Esophagus squamous epithelium (tissue), 4 donors: ENCODE data around the gene MED16.

Experiments used
- POLR2A ChIP-seq, 4 donors: fragments of 450-650 bp; IDR thresholded peaks; one replicate each; pipeline ENCODE4 v1.6.1; 2017; ENCODE audit warnings: antibody characterized with exemption in 4 of 4, mild to moderate bottlenecking in 4 of 4, moderate library complexity in 3 of 4
- TF ChIP-seq, protein P1 (sequence below), 6 experiments: fragments of 450-650 bp in 4 of 6; fragments of 200-600 bp in 2 of 6; sonication (generic) in 2 of 6; IDR thresholded peaks; one replicate each; pipeline ENCODE4 v1.5.1; 2016 to 2019; ENCODE audit warnings: antibody characterized with exemption in 6 of 6, mild to moderate bottlenecking in 4 of 6, moderate library complexity in 4 of 6

DNA sequence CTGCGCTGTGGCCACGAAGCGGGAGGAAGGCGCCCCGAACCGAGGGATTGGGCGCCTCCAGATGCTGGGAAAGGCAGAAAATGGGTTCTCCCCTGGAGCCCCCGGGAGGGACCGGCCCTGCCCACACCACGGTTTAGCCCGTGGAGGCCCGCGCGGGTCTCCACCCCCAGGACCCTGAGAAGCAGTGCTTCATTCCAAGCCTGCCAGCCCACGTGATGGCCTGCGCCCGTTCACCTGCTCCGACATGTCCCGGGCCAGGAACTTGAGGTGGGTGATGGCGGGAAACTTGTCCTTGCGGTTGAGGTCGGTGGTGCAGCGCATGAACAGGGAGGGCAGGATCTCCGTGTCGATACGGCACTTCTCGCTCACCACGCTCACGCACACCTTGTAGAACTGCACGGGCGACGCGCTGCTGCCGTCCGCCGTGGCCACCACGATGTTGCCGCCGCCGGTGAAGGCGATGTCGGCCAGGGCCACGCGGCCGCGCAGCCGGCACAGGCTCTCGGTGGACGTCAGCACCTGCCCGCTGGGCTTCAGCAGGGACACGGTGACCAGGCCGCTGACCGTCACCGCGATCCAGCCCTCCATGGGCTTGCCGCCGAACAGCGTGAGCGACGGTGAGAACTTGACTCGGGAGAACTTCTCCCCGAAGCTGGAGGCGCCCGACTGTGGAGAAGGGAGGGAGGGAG lies 7.3 kb downstream of the MED16 start:
- TF ChIP-seq, protein P1, sequence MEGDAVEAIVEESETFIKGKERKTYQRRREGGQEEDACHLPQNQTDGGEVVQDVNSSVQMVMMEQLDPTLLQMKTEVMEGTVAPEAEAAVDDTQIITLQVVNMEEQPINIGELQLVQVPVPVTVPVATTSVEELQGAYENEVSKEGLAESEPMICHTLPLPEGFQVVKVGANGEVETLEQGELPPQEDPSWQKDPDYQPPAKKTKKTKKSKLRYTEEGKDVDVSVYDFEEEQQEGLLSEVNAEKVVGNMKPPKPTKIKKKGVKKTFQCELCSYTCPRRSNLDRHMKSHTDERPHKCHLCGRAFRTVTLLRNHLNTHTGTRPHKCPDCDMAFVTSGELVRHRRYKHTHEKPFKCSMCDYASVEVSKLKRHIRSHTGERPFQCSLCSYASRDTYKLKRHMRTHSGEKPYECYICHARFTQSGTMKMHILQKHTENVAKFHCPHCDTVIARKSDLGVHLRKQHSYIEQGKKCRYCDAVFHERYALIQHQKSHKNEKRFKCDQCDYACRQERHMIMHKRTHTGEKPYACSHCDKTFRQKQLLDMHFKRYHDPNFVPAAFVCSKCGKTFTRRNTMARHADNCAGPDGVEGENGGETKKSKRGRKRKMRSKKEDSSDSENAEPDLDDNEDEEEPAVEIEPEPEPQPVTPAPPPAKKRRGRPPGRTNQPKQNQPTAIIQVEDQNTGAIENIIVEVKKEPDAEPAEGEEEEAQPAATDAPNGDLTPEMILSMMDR (IDR thresholded peaks at IDR 0.05) = no peak
- TF ChIP-seq POLR2A (IDR thresholded peaks at IDR 0.05) = no peak
